Panc1 (cell line): ENCODE data around the gene ZBTB20.

Experiments
- REST ChIP-seq, 2 experiments: IDR thresholded peaks; 2 replicates each; pipeline ENCODE4 v1.6.1; 2011 to 2012; ENCODE audit warnings: low read depth in 2 of 2, control low read depth in 1 of 2, low read length in 1 of 2, mild to moderate bottlenecking in 1 of 2, moderate library complexity in 1 of 2; ENCODE audit not compliant: insufficient read depth in 1 of 2
- TF ChIP-seq, protein P1 (sequence below): fragments of 450-650 bp; IDR thresholded peaks from 2 replicates; pipeline ENCODE4 v1.5.1; 2017; ENCODE audit warnings: mild to moderate bottlenecking

- TF ChIP-seq, protein P1, sequence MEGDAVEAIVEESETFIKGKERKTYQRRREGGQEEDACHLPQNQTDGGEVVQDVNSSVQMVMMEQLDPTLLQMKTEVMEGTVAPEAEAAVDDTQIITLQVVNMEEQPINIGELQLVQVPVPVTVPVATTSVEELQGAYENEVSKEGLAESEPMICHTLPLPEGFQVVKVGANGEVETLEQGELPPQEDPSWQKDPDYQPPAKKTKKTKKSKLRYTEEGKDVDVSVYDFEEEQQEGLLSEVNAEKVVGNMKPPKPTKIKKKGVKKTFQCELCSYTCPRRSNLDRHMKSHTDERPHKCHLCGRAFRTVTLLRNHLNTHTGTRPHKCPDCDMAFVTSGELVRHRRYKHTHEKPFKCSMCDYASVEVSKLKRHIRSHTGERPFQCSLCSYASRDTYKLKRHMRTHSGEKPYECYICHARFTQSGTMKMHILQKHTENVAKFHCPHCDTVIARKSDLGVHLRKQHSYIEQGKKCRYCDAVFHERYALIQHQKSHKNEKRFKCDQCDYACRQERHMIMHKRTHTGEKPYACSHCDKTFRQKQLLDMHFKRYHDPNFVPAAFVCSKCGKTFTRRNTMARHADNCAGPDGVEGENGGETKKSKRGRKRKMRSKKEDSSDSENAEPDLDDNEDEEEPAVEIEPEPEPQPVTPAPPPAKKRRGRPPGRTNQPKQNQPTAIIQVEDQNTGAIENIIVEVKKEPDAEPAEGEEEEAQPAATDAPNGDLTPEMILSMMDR: no peak
- no peak for TF ChIP-seq REST (IDR thresholded peaks at IDR 0.05; ENCODE audit: insufficient read depth in 1 of 2, low read depth in 2 of 2, low read length in 1 of 2)
These were observed 390.4 kb downstream of the ZBTB20 start for GRCh38 chr3:114756506-114757279.
